ENCODE data around the gene CASKIN1. TPM values are rescaled to one million over a fixed set of nuclear protein-coding genes. Genes with fewer than 3 reads are reported as not detected.

The CASKIN1 gene
- 0.23 to 1.00 TPM (median 0.47 TPM) in 5 replicates for total RNA-seq (2022; extraction: Qiagen RNA extraction)

DNA sequence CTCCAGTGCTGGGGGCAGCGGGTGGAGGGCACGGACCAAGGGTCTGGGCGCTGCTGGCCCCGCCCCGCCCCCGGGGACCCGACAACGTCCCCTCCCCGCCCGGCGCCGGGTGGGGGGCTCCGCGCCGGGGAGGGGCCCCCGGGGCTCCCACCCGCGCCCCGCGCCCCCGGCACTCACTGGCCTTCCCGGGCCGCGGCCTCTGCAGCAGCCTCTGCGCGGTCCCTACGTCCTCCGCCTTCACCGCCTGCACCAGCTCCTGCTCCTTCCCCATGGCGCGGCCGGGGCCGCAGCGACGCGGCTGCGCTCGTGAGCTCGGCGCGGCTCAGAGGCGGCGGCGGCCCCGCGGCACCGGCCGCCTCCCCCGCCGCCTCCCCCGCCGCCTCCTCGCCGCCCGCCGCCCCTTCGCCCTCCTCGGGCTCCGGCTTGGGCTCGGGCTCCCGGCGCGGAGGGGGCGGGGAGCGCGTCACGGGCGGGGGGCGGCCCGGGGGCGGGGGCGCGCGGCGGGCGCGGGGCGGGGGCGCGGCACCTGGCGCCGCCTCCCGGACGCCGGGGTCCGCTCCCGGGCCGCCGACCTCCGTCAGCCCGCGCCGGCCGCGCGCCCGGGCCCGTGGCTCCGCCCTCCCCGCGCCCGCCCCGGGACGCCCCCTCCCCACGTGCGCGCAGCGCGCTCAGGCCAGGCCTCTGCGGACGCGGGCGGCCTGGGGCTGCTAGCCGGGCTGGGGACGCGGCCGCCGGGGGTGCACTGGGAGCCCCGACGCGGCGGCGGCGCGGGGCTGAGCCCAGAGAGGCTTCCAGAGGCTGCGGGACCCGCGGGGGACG is at the start of gene CASKIN1:
Gene CASKIN1 (minus strand): TSS at position 444 of the 819 bp plus-strand sequence. CDS start 173 bp downstream, at position 271.

DNA sequence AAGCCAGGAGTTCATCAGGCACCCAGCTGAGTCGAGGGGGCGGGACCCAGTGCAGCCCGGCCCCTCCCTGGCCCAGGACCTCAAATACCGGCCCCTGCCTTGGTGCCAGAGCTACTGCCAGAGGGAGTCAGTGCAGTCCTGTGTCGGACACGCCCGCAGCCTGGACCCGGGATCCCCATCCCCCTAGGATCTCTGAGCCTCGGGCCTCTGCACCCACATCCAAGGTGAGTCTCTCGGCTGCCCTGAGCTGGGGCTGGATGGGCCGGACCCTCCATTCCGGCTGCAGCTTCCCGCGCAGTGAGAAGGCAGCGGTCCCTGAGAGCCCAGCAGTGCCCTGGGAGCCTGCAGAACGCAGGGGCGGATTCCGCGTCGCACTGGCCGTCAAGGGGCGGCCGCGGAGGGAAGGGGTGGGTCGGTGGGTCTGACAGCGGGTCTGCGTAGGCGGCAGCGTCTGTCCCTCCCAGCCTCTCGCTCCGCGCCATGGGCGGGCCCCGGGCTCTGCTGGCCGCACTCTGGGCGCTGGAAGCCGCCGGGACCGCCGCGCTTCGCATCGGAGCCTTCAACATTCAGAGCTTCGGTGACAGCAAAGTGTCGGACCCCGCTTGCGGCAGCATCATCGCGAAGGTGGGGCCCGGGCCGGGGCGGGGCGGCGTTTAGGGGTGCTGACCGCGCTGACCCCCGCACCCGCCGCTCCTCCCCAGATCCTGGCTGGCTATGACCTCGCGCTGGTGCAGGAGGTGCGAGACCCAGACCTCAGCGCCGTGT is 40.1 kb upstream of the CASKIN1 start, which contains the start of gene DNASE1L2:
Gene DNASE1L2 (plus strand): TSS at position 108 of the 765 bp plus-strand sequence. CDS start 373 bp downstream, at position 481.

GRCh38 chr16:2223221-2223941 is 27.0 kb upstream of the CASKIN1 start, which contains the start of gene E4F1:
Gene E4F1, plus strand, starts transcription at chr16:2223591. Its CDS starts 23 bp downstream, at chr16:2223614.

DNA sequence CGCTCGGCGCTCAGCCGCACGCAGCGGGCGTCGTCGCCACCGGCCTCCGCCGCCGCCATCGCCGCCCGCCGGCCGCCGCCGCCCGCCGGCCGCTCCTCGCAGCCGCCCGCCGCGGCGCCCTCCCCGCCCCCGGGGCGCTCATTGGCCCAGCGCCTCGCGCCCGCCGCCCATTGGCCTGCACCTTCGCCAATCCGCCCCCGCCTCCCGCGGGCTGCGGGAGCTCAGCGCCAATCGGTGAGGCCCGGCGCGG is 18.2 kb upstream of the CASKIN1 start, which contains the start of gene PGP:
Gene PGP (minus strand): TSS at position 122 of the 250 bp plus-strand sequence. CDS start 63 bp downstream, at position 59.

DNA sequence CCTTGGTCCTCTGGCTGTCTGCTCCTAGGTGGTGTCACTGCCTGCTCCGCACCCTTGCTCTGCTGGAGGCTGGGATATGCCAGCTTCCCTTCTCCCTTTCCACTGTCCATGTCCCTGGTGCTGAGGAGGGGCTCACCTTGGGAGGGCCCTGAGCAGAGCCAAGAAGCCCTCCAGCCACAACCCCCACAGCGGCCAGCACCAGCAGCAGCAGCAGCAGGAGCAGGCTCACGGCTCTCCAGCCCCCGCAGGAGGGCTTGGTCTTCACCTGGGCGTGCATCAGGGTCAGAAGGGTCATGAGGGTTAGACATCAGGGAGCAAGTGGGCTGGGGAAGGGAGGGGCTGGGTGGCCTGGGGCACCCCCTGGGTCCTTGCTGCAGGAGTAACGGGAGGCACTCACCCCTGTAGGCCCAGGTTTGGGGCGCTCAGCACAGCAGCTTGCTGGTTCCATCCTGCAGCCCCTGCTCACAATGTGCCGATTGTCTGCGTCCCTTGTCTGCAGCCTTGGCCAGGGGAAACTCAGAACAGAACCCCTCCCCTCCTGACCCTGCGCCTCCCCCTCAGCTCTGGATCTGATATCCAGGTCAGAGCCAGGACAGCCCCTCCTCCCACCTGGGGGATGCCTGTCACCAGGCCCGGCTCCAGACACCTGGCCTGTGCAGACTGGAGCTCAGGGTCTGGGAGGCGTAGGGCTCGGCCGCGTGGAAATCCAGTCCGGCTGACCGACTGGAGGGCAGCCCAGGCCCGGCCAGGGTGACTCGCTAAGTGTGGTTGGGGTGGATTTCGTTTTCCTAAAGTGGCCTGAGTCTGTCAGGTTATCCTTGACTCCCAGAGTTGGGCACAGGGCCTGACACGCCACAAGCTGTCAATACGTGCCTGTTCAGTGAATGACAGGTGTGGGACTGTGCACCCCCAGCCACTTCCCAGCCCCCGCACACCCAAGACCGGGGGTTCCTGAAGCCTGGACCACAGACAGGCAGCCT is 14.3 kb upstream of the CASKIN1 start, which contains the start of gene BRICD5:
Gene BRICD5 (minus strand): TSS at position 478 of the 980 bp plus-strand sequence. CDS start 30 bp downstream, at position 448.

DNA sequence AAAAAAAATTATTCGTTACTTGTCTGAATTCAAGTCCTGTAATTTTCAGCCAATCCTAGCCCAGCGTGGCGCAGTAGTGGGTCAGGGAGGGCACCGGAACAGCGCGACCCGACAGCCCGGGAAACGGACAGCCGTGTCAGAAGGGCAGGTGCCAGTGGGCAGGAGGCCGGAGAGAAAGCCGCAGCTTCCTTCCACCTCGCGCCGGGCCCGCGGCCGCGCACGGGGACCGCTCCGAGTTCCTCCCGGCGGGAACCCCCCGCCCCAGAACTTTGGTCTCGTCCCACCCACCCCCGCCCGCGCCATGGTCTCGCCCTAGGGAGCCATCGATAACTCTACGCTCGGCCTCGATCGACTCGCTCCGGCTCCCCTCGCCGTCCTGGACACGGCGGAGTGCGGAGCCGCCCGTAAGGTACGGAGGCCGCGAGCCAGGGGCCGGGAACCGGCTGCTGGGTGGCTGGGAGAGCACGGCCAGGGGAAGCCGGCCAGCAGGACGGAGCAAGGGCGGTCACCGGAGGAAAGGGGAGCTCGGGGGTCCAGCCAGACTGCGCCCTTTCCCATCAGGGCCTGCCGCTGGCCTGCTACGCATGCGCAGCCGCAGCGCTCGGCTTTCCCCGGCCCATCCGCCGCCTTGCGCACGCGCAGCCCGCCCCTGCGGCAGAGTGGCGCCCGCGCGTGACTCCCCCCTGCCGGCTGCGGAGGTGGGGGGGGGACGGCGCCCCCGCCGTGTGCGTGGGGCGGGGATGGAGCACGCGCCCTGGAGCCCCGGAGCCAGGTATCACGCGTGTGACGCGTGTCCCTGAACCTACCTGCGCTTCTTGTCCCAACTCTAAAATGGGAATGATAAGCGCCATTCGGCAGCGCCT is 8.9 kb upstream of the CASKIN1 start, which contains the start of gene MLST8:
Gene MLST8 (plus strand): TSS at position 351 of the 863 bp plus-strand sequence. CDS start 632 bp downstream, outside the sequence.

DNA sequence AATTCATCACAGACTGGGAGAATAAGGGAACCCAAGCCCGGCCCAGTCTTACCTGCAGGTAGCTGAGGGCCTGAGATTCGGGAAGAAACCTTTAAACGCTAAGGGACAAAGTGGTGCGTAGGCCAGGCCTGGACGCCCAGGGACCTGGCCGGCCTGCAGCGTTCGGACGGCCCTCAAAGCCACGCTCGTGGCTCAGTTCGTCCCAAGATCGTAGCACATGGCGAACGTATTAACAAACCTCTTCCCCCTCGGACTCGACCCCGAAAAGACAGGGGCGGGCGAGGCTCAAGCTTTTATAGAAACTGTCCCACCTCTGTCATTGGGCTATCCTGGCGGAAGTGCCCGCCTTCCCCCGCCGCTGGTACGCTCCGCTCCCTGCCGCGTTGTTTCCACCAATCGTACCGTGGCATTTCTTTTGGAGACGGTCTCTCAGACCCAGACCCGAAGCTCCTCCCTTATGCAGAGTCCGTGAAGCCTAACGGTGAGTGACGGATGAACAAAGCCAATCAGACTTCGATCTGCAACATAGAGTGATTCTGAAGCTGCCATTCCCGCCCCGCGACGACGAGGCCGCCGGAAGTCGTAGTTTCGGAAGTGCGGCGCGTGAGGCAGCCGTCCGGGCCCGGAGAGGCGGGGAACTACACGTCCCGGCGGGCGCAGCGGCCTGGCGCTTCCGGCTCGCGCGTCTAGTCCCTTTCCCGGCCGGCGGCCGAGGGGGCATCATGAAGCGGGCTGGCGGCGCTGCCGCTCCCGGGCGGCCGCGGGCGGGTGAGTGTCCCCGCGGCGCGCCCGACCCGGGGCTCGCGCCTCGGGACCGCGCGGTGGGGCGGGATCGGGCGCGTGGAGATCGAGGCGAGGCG is 41.1 kb downstream of the CASKIN1 start, which contains the start of gene TRAF7:
Gene TRAF7 (plus strand): TSS at position 692 of the 860 bp plus-strand sequence. CDS start 8,139 bp downstream, outside the sequence.

DNA sequence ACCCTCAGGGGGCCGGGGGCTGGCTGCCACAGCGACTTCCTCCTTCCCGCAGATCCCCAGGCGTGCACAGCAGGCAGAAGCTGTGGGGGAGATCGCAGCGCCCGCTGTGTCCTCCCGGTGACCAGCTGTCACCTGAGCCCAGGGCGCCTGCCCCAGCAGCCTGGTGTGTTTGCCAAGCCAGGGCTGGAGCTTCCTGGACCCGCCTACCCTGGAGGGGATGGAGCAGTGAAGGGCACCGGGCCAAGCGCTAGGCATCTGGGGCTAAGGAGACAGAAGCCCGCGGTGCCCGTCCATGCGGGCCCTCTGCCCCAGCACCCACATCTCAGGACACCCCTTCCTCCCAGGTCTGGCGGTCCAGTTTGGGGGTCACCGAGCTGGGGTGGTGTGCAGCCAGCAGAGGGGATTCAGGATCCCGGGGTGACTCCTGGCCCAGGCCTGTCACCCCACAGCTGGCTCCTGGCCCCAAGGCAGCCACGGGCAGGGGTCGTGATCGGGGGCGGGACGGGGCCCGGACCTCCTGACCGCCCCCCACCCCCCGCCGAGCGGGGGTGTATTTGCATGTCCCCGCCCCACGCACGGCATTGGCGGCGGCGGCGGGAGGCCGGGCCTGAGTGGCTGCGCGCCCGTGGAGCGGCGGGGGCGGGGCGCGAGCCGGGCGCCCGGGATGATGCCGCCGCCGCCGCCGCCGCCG is 48.3 kb downstream of the CASKIN1 start, which contains the start of gene RAB26:
Gene RAB26 (plus strand): TSS at position 645 of the 691 bp plus-strand sequence. CDS start 159 bp downstream, outside the sequence.

DNA sequence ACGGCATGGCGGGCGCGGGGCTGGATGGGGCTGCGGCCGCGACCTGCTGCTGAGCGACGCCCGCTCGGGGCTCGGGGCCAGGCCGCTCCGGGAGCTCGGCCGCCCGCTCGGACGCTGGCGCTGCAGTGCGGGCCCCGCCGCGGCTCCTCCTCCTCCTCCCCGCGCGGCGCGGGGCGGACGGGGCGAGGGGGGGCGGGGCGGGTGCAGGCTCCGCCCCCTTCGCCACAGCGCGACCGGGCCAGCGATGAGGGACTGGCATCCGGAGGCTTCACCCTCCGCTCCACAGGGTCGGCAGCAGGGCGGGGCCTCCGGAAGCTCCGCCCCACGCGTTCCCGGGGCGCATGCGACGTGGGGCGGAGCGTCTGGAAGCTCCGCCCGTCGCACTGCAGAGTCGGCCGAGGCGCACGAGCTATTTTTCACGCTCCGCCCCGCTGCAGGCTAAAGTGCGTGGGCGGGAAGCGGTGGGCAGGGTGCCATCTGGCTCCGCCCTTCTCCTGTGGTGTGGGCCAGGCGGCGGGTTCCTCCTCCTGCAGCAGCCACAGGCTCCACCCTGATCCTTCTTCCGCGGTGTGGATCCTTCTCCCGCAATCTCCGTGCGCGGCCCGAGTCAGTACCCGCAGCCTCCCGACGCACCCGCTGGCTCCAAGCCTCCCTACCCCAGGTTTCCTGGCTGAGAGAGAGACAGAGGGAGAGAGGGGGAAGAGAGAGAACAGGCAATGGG is 60.5 kb downstream of the CASKIN1 start, which contains the start of gene PKD1:
Gene PKD1 (minus strand): TSS at position 129 of the 721 bp plus-strand sequence. CDS start 209 bp downstream, outside the sequence.

Other genes with a start within 250 kb of the CASKIN1 start
- 0.09 to 0.11 TPM (median 0.10 TPM) in 3 of 5 replicates, not detected in the others for gene RPL3L, start 241.9 kb downstream of the CASKIN1 start, total RNA-seq (2022; extraction: Qiagen RNA extraction)
- gene NDUFB10, start 237.1 kb downstream of the CASKIN1 start, total RNA-seq (2022; extraction: Qiagen RNA extraction): 247 to 295 TPM (median 252 TPM) in 5 replicates
- 3,695 to 5,624 TPM (median 5,467 TPM) in 5 replicates for gene RPS2, start 231.8 kb downstream of the CASKIN1 start, total RNA-seq (2022; extraction: Qiagen RNA extraction)
- gene RNF151, start 229.7 kb downstream of the CASKIN1 start, total RNA-seq (2022; extraction: Qiagen RNA extraction): not detected in 5 replicates
- 31.6 to 41.2 TPM (median 38.0 TPM) in 5 replicates for gene TBL3, start 224.6 kb downstream of the CASKIN1 start, total RNA-seq (2022; extraction: Qiagen RNA extraction)
- 0.08 to 0.31 TPM (median 0.28 TPM) in 5 replicates for gene NOXO1, start 215.1 kb downstream of the CASKIN1 start, total RNA-seq (2022; extraction: Qiagen RNA extraction)
- gene GFER, start 212.4 kb downstream of the CASKIN1 start, total RNA-seq (2022; extraction: Qiagen RNA extraction): 23.0 to 44.4 TPM (median 40.1 TPM) in 5 replicates
- 5.0 to 9.3 TPM (median 8.2 TPM) in 5 replicates for gene SYNGR3, start 206.6 kb downstream of the CASKIN1 start, total RNA-seq (2022; extraction: Qiagen RNA extraction)
- gene ZNF598, start 186.8 kb downstream of the CASKIN1 start, total RNA-seq (2022; extraction: Qiagen RNA extraction): 47.7 to 63.8 TPM (median 61.2 TPM) in 5 replicates
- gene NPW, start 176.8 kb downstream of the CASKIN1 start, total RNA-seq (2022; extraction: Qiagen RNA extraction): 0.65 to 1.4 TPM (median 0.88 TPM) in 5 replicates
- 45.2 to 69.1 TPM (median 66.9 TPM) in 5 replicates for gene NHERF2, start 169.7 kb downstream of the CASKIN1 start, total RNA-seq (2022; extraction: Qiagen RNA extraction)
- gene NTHL1, start 148.8 kb downstream of the CASKIN1 start, total RNA-seq (2022; extraction: Qiagen RNA extraction): 36.2 to 51.1 TPM (median 47.9 TPM) in 5 replicates
- gene TSC2, start 148.6 kb downstream of the CASKIN1 start, total RNA-seq (2022; extraction: Qiagen RNA extraction): 32.0 to 40.6 TPM (median 34.1 TPM) in 5 replicates
- gene PKD1, start 60.7 kb downstream of the CASKIN1 start, total RNA-seq (2022; extraction: Qiagen RNA extraction): 34.4 to 54.4 TPM (median 49.3 TPM) in 5 replicates
- 1.9 to 4.4 TPM (median 3.3 TPM) in 5 replicates for gene RAB26, start 48.0 kb downstream of the CASKIN1 start, total RNA-seq (2022; extraction: Qiagen RNA extraction)
- gene TRAF7, start 40.8 kb downstream of the CASKIN1 start, total RNA-seq (2022; extraction: Qiagen RNA extraction): 39.0 to 55.8 TPM (median 49.7 TPM) in 5 replicates
- 39.9 to 53.2 TPM (median 51.0 TPM) in 5 replicates for gene MLST8, start 8.8 kb upstream of the CASKIN1 start, total RNA-seq (2022; extraction: Qiagen RNA extraction)
- gene BRICD5, start 14.3 kb upstream of the CASKIN1 start, total RNA-seq (2022; extraction: Qiagen RNA extraction): 1.5 to 4.8 TPM (median 3.4 TPM) in 5 replicates
- 14.8 to 35.7 TPM (median 32.9 TPM) in 5 replicates for gene PGP, start 18.2 kb upstream of the CASKIN1 start, total RNA-seq (2022; extraction: Qiagen RNA extraction)
- 18.7 to 26.9 TPM (median 24.7 TPM) in 5 replicates for gene E4F1, start 27.0 kb upstream of the CASKIN1 start, total RNA-seq (2022; extraction: Qiagen RNA extraction)
- gene DNASE1L2, start 39.8 kb upstream of the CASKIN1 start, total RNA-seq (2022; extraction: Qiagen RNA extraction): 0.60 to 1.7 TPM (median 1.3 TPM) in 5 replicates
- 48.5 to 95.5 TPM (median 93.6 TPM) in 5 replicates for gene ECI1, start 55.0 kb upstream of the CASKIN1 start, total RNA-seq (2022; extraction: Qiagen RNA extraction)
- 252 to 288 TPM (median 261 TPM) in 5 replicates for gene RNPS1, start 71.5 kb upstream of the CASKIN1 start, total RNA-seq (2022; extraction: Qiagen RNA extraction)
- gene ABCA3, start 144.1 kb upstream of the CASKIN1 start, total RNA-seq (2022; extraction: Qiagen RNA extraction): 17.3 to 21.9 TPM (median 20.6 TPM) in 5 replicates
- 20.2 to 23.1 TPM (median 21.1 TPM) in 5 replicates for gene CCNF, start 232.8 kb upstream of the CASKIN1 start, total RNA-seq (2022; extraction: Qiagen RNA extraction)

Data from A549 treated with AZD2906 at 1 μM for 4 hours (cell line).